Daoy (cell line): ENCODE data around the gene SIGLEC14. TPM values are rescaled to one million over a fixed set of nuclear protein-coding genes. Genes with fewer than 3 reads are reported as not detected.
"Not testable (repeated sequence)": the region's sequence is repeated elsewhere in the genome, so short reads cannot be mapped to it uniquely, and the experiment has no call there.

Experiments used
- DNase-seq: peaks from one replicate; pipeline ENCODE4 v3.0.0-alpha.2; 2015; ENCODE audit warnings: low read depth
- total RNA-seq: library from RNA; depleted of rRNA; stranded (reverse); fragments of >200 nt; shearing (Covaris generic); gene quantifications from 2 replicates; pipeline ENCODE4 v1.2.3, GENCODE V29; 2014; rRNA removed

The SIGLEC14 gene, protein sequence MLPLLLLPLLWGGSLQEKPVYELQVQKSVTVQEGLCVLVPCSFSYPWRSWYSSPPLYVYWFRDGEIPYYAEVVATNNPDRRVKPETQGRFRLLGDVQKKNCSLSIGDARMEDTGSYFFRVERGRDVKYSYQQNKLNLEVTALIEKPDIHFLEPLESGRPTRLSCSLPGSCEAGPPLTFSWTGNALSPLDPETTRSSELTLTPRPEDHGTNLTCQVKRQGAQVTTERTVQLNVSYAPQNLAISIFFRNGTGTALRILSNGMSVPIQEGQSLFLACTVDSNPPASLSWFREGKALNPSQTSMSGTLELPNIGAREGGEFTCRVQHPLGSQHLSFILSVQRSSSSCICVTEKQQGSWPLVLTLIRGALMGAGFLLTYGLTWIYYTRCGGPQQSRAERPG
- total RNA-seq = 0.18 and 0.34 TPM in 2 replicates

DNA sequence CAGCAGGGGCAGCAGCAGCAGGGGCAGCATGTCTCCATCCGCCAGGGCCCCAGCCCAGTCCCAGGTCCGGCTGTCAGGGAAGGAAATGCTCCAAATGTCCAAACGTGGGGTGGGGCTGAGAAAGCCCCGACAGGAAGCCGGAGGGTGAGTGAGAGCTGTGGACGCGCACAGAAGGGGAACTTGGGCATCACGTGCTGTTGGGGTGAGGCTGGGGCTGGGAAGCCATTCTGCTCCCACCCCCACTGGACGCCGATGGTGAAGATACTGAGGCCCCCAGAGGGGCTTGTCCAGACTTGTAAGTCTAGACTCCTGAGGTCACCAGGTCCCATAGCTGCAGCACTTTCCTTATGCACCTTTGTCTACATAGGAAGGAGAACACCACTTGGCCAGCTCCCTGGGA, at the start of gene SIGLEC14:
TSS of gene SIGLEC14 (minus strand) at position 96 of the 400 bp plus-strand sequence. CDS start at position 30, 66 bp downstream.
- DNase-seq = not testable (repeated sequence)

DNA sequence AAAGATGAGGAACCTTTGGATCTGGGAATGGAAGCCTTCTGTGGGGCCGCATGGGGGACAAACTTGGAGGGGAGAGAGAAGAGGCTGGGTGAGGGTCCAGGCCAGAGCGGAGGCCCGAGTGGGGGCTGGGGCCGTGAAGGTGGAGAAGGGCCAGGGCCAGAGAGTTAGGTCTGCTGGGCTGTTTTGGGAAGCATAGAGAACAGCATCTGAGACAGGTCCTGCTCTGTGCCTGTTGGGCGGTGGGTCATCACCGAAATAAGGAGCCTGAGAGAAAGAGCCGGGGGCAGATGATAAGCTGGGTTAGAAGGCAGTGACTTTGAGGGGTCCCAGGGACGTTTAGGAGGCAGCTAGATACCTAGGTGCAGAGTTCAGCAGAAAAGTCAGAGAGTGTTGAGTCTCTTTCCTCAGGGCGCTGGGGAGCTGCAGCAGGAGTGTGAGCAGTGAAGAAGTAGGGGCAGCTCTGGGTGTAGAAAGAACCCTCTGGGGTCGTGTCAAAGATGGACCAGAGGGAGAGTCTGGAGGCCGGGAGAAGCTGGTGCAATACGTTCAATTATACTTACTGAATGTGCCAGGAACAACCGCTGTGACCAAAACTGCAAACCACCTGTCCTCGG, 49.2 kb upstream of the SIGLEC14 start:
- no peak for DNase-seq

DNA sequence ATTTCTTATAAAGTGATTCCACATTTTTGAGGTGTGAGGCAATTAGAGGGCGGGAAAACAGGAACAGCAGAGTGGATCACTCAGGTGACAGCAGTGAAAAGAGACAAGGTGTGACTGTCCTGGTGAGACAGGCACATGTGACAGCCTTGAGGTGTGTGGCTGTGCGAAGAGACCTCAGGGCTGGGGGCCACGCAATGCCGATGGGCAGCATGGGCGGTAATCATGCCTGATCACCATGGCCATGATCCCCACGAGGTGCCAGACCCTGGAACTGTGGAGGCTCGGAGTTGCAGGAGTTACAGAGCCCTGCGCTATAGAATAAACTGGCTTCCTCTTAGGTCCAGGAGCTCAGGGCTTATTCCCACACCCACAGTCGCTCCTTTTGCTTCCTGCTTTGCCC, 48.5 kb upstream of the SIGLEC14 start:
- DNase-seq = no peak

DNA sequence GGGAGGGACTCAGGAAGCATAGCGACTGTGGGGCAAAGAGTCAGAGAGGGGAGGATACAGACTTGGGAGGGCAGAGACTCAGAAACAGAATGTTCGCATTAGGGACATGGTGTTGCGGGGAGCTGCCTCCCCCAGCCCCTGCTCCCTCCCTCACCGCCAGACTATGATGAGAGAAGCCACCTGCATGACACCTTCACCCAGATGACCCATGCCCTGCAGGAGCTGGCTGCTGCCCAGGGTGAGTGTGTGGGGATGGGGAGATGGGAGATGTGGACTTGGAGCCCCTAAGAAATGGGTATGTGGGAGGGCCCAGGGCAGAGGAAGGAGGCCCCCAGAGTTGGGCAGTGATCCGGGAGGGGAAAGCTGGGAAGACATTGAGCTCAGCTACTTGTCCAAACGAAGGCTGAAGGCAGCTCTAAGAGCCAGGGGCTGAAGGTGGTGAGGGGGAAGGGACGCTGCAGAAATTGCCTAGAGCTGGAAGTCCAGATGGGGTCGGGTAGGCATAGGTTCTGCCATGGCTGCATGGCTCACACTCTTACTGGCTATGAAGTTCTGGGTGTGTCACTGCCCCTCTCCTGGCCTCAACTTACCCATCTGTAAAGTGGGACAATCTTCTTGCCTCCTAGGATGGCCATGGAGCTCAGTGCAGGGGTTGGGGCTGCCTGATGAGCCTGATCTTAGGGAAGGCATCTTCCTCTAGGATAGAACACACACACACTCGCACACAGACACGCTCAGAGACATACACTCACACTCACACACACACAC, 47.9 kb upstream of the SIGLEC14 start:
- DNase-seq = no peak

DNA sequence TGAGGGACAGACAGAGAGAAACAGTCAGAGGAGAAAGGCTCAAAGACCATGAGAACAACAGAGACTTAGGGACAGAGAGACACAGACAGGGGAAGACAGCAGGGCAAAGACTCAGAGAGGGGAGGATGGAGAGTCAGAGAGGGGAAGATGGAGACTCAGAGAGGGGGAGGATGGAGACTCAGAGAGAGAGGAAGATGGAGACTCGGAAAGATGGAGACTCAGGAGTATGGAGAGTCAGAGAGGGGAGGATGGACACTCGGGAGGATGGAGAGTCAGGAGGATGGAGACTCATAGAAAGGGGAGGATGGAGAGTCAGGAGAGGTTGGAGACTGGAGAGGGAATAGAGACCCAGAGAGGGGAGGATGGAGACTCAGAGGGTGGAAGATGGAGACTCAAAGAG, 47.2 kb upstream of the SIGLEC14 start:
- no peak for DNase-seq

DNA sequence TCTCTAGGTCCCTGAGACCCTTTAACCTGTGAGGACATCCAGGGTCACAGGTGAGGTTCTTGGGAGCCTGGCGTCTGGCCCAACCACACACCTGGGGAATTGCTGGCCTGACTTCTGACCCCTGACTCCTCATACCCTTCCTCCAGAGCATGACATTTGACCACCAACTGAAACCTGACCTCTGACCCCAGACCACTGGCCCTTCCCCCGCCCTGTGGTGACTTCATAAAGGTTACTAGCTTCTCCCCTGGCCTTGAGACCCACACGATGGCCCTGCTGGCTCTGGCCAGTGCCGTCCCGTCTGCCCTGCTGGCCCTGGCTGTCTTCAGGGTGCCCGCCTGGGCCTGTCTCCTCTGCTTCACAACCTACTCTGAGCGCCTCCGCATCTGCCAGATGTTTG, 46.6 kb upstream of the SIGLEC14 start, which contains the start of gene SPACA6:
TSS of gene SPACA6 (plus strand) at position 71 of the 400 bp plus-strand sequence. CDS start at position 268, 197 bp downstream.
- DNase-seq = no peak

DNA sequence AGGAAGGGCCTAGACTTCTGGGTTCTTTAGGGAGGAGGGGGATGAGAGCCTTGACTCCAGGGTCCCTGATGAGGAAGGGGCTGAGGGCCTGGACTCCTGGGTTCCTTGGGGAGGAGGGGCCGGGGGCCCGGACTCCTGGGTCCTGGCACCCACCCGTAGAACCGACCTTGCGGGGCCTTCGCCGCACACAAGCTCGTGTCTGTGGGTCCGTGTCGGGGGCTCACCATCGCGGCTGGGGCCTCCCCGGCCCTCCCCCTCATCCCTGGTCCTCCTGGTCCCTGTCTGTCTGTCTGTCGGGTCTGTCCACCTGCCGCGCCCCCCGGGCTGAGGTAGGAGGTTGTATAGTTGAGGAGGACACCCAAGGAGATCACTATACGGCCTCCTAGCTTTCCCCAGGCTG, 45.8 kb upstream of the SIGLEC14 start:
- no peak for DNase-seq

DNA sequence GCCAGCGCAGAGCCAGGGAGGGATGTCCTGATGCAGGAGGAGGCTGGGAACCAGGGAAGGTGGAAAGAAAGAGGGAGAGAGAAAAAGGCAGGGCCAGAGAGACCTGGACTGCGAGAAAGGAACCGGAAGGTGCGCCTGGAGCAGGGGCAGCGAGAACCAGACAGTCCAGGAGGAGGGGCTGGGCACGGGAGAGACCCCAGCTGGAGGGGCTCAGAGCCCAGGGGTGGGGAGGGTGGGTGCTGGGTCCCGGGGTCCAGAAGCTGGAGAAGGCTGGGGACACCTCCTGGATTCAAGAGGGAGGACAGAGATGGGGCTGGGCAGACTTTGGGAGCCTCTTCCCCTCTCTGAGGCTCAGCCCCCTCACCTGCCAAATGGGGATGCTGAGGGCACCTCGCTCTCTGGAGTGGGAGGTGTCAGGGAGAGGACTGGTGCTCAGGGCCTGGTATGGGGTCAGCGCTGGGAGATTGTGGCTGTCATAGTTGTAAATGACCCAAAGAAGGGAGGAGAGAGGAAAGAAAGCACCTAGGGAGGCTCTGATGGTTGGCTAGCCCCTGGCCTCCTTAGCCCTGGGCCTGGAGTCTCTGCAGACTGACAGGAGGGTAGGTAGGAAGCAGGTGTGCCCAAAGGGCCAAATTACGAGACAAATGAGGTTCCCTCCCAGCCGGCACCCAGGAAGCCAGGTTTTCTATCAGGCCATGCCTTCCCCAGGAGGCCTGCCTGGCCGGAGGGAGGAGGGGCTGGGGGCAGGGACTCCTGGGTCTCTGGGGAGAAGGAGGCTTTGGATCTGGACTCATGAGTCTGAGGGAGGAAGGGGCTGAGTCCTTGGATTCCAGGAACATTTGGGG, 45.2 kb upstream of the SIGLEC14 start:
- no peak for DNase-seq

DNA sequence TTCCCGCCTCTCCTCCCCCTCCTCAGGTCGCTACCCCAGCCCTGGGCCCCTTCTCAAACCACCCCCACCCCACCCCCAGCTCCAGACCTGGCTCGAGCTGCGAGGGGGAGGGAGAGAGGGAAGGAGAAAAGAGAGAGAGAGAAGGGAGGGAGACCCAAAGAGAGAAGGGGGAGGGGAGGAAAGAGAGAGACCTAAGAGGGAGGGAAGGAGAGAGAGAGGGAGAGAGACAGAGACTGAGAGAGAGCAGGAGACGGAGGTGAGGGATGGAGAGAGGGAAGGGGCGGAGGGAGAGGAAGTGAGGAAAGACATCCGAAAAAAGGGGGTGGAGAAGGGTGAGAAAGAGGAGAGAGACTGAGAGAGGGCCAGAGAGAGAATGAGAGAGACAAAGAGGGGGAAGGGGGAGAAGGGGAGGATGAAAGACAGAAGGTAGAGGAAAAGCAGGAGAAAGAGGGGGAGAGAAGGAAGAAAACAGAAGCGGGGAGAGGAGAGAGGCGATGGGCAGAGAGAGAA, 44.5 kb upstream of the SIGLEC14 start:
- peak; percentile 28 for DNase-seq

DNA sequence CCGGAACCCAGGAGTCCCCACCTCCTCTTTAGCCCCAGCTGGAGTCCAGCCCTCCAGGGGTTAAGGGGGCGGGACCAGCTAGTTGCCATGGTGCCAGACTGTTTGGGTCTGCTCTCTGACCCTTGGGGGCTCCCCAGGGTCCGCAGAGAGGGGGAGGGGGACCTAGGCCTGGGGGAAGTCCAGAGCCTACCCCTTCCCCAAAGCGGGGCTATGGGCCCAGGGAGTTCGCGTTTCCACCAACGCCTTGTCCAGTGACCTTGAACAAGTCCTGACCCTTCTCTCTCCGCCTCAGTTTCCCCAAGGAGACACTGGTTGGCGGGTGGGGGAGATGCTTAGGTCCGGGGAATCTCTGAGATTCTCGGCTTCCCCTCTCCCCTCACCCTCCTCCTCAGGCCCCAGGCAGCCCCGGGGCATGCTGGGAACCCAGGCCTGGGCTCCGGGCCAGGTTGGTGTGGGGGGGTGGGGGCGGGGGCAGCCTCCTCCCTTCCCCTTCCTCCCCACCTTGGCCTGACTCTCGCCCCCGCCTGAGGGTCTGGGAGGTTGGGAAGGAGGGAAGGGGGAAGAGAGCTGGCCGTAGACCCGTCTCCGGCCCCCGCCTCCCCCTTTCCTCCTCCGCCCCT, 43.9 kb upstream of the SIGLEC14 start:
- DNase-seq = peak; percentile 76

DNA sequence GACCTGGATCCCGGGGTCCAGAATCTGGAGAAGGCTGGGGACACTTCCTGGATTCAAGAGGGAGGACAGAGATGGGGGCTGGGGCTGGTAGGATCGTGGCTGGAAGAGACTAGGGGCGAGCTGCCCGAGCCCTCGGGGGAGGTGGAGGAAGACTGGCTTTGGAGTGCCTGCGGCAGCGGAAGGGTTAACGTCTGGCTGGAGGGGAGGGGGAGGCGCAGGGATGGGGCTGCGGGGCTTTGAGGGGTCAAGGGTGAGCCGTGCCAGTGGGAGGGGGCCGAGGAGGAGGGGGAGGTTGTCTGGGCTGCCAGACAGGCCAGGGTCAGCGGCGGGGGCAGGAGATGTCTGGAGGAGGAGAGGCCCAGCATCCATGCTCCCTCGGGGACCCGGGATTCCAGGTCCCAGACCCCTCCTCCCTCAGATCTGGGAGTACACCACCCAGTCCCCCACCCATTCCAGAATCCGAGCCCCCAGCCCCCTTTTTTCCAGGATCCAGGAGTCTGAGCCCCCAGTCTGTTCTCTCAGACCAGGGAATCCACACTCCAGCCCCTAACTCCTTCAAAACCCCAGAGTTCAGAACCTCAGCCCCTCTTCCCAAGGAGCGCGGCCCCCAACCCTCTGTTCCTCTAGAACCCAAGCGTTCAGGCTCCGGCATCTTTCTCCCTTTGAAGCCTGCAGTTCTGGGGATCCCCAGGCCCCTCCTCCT, 43.3 kb upstream of the SIGLEC14 start:
- DNase-seq = peak; percentile 48

DNA sequence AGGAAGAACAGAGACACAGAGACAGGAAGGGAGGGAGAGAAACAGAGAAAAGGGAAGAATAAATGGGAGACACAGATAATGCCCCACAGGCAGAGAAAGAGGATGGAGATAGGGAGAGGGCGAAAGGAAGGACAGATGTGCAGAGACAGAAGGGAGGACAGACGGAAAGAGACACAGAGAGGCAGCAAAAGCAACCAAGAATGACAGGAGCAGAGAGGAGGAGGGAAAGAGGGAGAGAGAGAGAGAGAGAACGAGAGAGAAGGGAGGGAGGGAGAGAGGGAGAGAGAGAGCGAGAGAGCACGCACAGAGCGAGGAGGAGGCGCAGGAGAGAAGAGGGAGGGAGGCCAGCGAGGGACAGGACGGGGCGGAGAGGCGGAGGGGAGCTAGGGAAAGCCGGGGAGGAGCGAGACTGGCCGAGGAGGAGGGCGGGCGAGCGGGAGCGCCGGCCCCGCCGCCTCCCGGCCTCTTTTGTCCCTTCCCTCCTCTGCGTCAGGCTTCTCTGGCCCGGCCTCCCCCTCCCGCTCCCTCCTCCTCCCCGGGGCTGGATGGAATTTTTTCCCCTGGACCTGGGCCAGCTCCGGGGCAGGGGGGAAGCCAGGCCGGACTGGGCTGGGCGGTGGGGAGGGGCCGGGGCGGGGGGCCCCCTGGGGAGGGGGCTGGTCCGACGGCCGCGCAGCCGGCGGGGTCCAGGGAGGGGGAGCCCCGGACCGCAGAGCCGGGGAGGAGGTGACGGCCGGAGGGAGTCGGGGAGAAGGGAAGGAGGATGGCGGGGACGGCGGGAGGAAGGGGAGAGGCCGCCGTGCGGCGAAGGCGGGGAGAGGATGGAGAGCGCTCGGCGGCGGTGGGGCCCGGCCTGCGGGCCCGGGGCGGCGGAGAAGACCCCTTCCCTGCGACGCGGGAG, 42.3 kb upstream of the SIGLEC14 start:
- peak; percentile 96 for DNase-seq

DNA sequence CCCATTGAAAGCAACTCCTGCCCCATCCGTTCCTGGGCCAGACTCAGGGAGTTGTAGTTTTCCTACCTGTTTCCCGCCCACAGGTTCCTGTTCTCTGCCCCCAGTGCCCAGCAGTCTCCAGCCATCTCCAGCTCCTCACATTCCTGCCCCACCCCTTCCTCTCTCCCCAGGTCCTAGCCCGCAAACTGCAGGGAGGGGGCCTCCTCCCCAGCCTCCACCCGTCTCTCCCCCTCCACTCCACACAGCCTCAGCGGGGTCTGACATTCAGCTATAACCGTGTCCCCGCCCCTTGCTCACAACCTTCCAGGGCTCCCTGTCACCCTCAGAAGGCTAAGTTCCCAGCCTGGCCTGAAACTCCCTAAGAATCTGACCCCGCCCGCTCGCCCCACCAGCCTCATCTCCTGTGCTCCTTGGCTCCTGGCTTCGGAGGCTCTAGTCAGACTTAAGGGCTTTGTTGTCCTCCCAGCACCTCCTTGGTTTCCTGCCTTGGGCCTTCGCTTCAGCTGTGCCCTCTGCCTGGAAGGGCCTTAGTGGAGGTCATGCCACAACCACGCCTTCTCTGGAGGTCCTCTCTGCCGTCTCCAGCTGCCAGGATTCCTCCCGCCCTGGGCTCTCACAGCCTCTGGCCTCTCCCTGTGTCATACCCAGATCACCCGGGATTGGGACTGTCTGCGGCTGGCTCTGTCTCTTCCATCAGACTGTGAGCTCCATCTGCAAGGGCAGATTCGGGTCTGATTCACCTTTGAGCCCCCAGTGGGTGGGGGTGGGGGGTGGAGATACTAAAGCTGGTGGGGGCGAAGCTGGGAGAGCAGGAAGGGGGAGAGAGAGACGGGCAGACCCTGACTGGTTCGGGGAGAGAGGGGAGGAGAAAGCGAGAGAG, 41.4 kb upstream of the SIGLEC14 start:
- DNase-seq = peak; percentile 70

DNA sequence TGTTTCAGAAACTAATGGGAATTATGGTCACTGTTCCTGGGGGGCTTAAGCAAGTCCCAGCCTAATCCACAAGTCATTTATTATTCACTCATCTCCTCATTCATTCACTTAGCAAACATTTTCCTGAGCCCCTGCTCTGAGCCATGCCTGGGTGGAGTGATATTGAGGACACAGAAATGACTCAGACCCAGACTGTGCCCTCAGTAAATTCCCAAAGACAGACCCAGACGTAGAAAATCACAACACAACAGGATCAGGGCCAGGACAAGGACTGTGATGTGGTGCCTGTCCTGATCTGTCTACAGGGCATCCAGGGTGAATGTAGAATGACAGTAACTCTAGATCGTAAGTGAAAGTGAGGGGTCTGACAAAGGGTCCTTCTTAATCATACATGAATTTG, 39.5 kb upstream of the SIGLEC14 start:
- DNase-seq = no peak

DNA sequence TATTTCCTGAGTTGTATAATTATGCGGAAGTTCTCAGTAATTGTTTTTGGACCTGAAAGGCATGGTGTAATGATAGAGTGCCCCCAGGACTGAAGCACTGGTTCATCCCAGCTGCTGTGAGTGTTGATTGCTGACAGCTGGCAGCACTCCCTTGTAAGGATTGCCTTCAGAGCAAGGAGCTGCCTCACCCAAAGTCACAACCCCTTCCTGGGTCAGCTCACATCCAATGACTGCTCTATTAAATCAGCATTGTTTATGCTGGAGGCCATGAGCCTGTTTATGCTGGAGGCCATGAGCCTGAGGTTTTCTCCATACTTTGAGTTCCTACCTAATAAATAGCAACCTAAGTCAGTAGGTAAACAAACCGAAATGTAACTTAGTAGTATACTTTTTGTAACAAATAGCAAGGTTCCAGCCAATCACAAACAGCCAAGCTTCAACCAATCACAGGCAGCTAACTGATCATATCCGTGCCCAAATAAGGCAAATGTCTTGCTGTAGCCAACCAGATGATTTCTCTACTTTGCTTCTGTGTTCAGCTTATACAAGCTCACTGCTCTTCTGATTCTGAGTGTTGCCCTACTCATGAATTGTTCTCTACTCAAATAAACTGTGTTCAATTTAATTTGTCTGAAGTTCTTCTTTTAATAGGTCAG, 34.8 kb upstream of the SIGLEC14 start:
- DNase-seq = no peak

DNA sequence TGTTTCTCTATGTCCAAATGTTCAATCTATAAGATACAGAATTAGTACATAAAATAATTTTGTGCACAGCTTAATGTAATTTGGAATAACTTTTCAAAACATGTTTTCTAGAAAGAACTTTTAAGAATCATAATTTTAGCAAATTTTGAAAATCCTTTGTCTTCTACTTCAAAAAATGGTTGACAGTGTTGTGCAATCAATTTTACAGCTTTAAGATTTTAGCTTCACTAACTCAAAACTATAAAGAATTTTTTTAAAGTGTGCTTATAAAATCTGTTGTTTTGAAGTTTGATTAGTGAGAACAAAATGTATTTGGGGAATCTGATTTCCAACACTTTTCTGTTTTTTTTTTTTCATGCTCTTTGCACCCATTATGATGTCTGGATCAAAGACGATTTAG, 33.8 kb upstream of the SIGLEC14 start:
- DNase-seq = no peak

DNA sequence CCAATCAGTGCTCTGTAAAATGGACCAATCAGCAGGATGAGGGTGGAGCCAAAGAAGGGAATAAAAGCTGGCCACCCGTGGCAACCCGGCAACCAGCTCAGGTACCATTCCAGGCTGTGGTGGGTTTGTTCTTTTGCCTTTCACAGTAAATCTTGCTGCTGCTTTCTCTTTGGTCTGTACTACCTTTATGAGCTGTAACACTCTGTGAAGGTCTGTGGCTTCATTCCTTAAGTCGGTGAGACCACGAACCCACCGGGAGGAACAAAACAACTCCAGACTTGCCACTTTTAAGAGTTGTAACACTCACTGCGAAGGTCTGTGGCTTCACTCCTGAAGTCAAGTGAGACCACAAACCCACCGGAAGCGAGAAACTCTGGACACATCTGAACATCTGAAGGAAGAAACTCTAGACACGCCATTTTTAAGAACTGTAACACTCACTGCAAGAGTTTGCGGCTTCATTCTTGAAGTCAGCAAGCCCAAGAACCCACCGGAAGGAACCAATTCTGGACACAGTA, 30.0 kb upstream of the SIGLEC14 start:
- DNase-seq = no peak
